Ammon's horn (tissue), 1 donor: Measurements from ENCODE around the gene SFTPA2.
"Not testable (repeated sequence)": the region's sequence is repeated elsewhere in the genome, so short reads cannot be mapped to it uniquely, and the experiment has no call there.

Source experiments
- DNase-seq: peaks from one replicate; pipeline ENCODE4 v3.0.0-alpha.2; 2016; ENCODE audit warnings: low spot score

The SFTPA2 gene

DNA sequence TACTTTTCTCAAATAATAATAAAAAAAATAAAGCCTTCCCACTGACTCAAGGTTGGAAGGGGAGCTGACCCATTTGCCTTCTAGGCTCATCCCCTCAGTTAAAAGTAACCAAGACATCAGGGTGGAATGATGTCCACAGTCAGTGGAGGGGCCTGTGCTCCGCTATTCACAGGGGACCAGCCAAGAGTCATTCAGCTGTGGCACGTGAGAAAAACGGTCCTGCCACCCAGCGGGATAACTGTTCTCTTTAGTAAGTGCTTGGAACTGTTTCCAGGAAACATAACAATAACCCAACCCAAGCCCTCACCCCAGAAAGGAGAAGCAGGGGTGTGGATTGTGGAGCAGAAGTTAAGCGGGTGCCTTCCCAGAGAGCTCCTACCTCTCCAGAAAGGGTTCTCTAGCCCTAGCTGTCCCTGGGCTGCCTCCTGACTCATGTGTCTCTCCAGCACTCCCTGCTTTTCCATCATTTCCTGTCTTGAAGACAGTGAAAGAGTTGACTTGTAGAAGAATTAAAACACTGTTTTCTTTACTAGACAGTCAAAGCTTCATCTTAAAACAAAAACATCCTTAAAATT, 50.2 kb downstream of the SFTPA2 start:
- not testable (repeated sequence) for DNase-seq

DNA sequence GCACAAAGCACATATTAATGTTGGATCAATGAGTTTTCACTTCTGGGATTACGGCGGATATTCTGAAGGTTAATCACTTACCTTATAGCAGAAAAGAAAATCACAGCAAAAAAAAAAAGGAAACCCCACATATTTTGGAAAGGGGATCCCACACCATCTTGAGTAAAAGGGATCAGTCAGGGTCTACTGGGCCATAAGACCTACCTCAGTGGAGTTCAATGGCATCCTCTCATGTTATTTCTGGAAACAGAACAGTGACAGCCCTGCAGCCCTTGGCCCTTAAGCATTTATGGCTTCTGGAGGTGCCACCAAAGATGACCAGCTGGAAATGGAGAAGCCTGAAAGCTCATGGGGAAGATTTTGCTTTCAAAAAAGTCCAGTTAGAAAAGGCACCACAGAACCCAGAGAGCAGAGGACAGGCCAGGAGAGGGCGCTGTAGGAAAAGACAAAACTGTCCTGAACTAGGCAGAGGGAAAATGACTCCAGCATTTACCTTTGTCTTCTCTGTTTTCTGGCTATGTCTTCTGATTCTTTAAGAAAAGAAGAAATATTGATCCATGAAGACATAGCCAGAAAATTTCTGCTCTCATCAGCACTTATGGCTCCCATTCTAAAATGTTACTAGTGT, 50.8 kb downstream of the SFTPA2 start:
- not testable (repeated sequence) for DNase-seq

DNA sequence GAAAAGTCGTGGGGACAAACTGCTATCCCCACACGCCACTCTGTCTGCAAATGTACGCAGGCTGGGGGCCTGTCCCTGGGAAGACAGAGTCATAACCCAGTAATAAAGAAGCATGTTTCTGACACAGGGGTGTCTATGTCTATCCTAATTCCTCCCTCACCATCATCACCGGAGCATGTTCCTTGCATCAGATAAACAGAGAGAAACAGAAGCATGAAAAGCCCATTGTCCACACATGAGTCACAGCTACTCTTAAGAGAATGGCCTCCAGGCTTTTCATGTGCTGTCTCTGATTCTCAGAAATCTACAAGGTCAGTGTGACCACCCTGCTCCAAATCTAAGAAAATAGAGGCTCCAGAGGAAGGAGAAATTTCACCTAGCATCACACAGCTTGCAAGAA, 52.0 kb downstream of the SFTPA2 start:
- DNase-seq: not testable (repeated sequence)

DNA sequence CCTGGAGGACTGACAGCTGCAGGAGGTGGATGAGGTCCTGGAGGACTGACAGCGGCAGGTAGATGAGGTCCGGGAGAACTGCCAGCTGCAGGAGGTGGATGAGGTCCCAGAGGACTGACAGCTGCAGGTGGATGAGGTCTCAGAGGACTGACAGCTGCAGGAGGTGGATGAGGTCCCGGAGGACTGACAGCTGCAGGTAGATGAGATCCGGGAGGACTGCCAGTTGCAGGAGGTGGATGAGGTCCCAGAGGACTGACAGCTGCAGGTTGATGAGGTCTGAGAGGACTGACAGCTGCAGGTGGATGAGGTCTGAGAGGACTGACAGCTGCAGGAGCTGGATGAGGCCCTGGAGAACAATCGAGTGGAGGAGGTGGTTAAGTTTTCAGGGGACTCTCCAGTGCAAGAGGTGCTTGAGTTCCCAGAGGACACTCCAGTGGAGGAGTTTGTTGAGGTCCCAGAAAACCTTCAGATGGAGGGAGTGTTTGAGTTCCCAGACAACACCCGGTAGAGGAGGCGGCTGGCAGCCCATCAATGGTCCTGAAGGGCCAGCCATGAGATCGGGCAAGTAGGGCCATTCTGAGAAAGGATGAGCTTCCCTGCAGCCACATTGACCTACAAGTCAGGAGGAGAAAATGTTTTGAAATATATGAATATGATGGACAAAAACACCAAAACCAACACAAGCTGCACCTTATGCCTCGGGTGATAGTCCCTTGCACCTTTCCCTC, 52.6 kb downstream of the SFTPA2 start:
- no peak for DNase-seq
